HepG2 (cell line): ENCODE measurements around the gene NEAT1. TPM values are rescaled to one million over a fixed set of nuclear protein-coding genes. Genes with fewer than 3 reads are reported as not detected.

ENCODE experiments used
- AGO2 ChIP-seq: fragments of 200-400 bp; formaldehyde crosslinking; optimal IDR thresholded peaks from 2 replicates; pipeline ENCODE3; 2017; ENCODE audit warnings: mild to moderate bottlenecking, low read depth, low read length, moderate library complexity
- HNF1A ChIP-seq, 2 experiments: sonication (generic) in 1 of 2; formaldehyde crosslinking in 1 of 2; IDR thresholded peaks; 2 replicates each; pipeline versions ENCODE4 v1.4.0 to v1.6.1; 2016 to 2020; ENCODE audit warnings: borderline replicate concordance in 1 of 2, low read depth in 1 of 2, mild to moderate bottlenecking in 1 of 2, missing genetic modification reagents in 1 of 2
- SNAPC2 ChIP-seq: sonication (generic); formaldehyde crosslinking; IDR thresholded peaks from 2 replicates; pipeline ENCODE4 v1.8.1; 2022; ENCODE audit warnings: mild to moderate bottlenecking, missing genetic modification reagents
- ZBTB42 ChIP-seq: sonication (generic); formaldehyde crosslinking; IDR thresholded peaks from 2 replicates; pipeline ENCODE4 v1.5.0; 2020; ENCODE audit warnings: mild to moderate bottlenecking, missing genetic modification reagents
- ZGPAT ChIP-seq: IDR thresholded peaks from 2 replicates; pipeline ENCODE4 v1.6.1; 2016; ENCODE audit warnings: mild to moderate bottlenecking
- ZKSCAN5 ChIP-seq: sonication (generic); formaldehyde crosslinking; IDR thresholded peaks from 2 replicates; pipeline ENCODE4 v1.5.1; 2020; ENCODE audit warnings: mild to moderate bottlenecking, missing genetic modification reagents
- ZNF230 ChIP-seq: sonication (generic); formaldehyde crosslinking; IDR thresholded peaks from 2 replicates; pipeline ENCODE4 v1.4.0; 2020; ENCODE audit warnings: mild to moderate bottlenecking, missing genetic modification reagents
- polyA plus RNA-seq, 8 experiments: library from polyadenylated mRNA; depleted of rRNA in 3 of 8; stranded (reverse) in 7 of 8; unstranded in 1 of 8; fragments of >200 nt; fragmentation: Illumina TruSeq in 4 of 8; extraction: Trizol in 4 of 8; gene quantifications; 2 replicates each; pipeline versions ENCODE4 v1.2.1 to v1.2.3, GENCODE V29; 2011 to 2016; ENCODE audit warnings: low read depth in 4 of 8, missing spikeins in 1 of 8, mixed read lengths in 1 of 8; ENCODE audit not compliant: insufficient read depth in 1 of 8
- total RNA-seq, 5 experiments: library from RNA; depleted of rRNA; stranded (reverse); fragments of >200 nt; fragmentation: Illumina TruSeq; extraction: Trizol; gene quantifications; 2 replicates each; pipeline ENCODE4 v1.2.3, GENCODE V29; 2016; ENCODE audit warnings: low read depth in 1 of 5

NEAT1 gene
- total and polyA plus RNA-seq, 2 of the 13 experiments (the other 11 are each of a cell fraction or from before 2014, with no cell fraction given) = 20.5 to 41.2 TPM

GRCh38 chr11:65446446-65447277, 24.1 kb downstream of the NEAT1 start (continued):
- TF ChIP-seq AGO2 (peak; percentile 10), ZKSCAN5 (CRISPR knock-in tag) (no peak), ZBTB42 (CRISPR knock-in tag) (no peak), ZNF230 (CRISPR knock-in tag) (no peak), ZGPAT (CRISPR knock-in tag) (peak; percentile 11; the same call in 1 of the 2 replicates), HNF1A (IDR thresholded peaks at IDR 0.05; ENCODE audit: low read depth) (no peak), HNF1A (CRISPR knock-in tag; IDR thresholded peaks at IDR 0.05; ENCODE audit: borderline replicate concordance) (peak; percentile 11; the same call in 1 of the 2 replicates), SNAPC2 (CRISPR knock-in tag) (no peak)
